ENCODE data around the gene HHAT. TPM values are rescaled to one million over a fixed set of nuclear protein-coding genes. Genes with fewer than 3 reads are reported as not detected.

The HHAT gene
- total and polyA plus RNA-seq, 2 of the 13 experiments (the other 11 are each of a cell fraction or from before 2014, with no cell fraction given): 2.6 to 4.9 TPM

DNA sequence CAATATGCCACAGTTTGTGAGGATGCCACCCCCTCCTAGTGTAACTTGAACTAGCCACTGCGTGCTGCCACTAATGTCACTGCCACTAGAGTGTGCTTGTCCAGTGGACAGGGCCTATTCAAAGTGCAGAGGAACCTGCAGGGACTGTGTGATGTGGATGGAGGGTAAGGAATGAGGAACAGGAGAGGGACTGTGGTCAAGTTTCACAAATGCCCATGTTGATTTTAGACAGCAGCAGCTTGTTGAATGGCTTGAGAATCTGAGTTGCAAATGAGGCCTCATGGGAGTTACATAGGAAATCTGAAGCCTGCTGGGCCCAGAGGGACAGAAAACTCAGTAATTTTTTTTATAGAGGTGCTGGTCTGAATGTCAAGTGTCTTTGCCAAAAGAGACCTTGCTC lies 112.3 kb downstream of the HHAT start:
- ATAC-seq (no peak), DNase-seq (ENCODE audit: low spot score) (no peak), FAIRE-seq (no peak)
- Histone ChIP-seq H3K36me3 (replicated peaks in 1 of 2; ENCODE audit: control insufficient read depth in 1 of 2, insufficient read depth in 2 of 2, low read length in 2 of 2) (no peaks in the 10 kb centered on the region), H4K20me1 (ENCODE audit: insufficient read depth, low read length) (no peaks in the 10 kb centered on the region), H3K4me3 (replicated peaks in 1 of 3; ENCODE audit: insufficient read depth in 1 of 3, low read depth in 2 of 3, low read length in 3 of 3) (no peak overlapping the region), H3K9ac (ENCODE audit: insufficient read depth, low read depth, low read length) (no peak overlapping the region), H3K4me2 (ENCODE audit: low read depth, low read length) (no peak overlapping the region), H2AFZ (ENCODE audit: low read length) (no peak overlapping the region), H3K27ac (ENCODE audit: extremely low read length, insufficient read depth, low read length) (no peak overlapping the region), H3K27me3 (ENCODE audit: control insufficient read depth in 1 of 2, insufficient read depth in 2 of 2, low read length in 2 of 2) (no peaks in the 10 kb centered on the region), H3K4me1 (ENCODE audit: insufficient read depth, low read length) (no peaks in the 10 kb centered on the region), H3K9me3 (ENCODE audit: low read length) (no peaks in the 10 kb centered on the region), H3K79me2 (ENCODE audit: insufficient read depth, low read length) (no peaks in the 10 kb centered on the region)
- CTCF ChIA-PET (ENCODE audit: low intra/inter-chr PET ratio, low total read pairs): no interaction called here
- in situ Hi-C loops (cut with HindIII; ENCODE audit: extremely low pct_ligation_motif_present, low pct_unique_long_range_greater_than_20kb): no loop called here
- intact Hi-C loops (cut with micrococcal nuclease; ENCODE audit: unreplicated experiment): no loop called here
- POLR2A ChIA-PET: no interaction called here
- TF ChIP-seq TBP (CRISPR knock-in tag; IDR thresholded peaks at IDR 0.05) (no peak), HCFC1 (IDR thresholded peaks at IDR 0.05; ENCODE audit: low read depth, low read length) (no peak), ZNF275 (CRISPR knock-in tag; IDR thresholded peaks at IDR 0.05; ENCODE audit: borderline replicate concordance) (no peak)
- TF ChIP-seq, protein P1, sequence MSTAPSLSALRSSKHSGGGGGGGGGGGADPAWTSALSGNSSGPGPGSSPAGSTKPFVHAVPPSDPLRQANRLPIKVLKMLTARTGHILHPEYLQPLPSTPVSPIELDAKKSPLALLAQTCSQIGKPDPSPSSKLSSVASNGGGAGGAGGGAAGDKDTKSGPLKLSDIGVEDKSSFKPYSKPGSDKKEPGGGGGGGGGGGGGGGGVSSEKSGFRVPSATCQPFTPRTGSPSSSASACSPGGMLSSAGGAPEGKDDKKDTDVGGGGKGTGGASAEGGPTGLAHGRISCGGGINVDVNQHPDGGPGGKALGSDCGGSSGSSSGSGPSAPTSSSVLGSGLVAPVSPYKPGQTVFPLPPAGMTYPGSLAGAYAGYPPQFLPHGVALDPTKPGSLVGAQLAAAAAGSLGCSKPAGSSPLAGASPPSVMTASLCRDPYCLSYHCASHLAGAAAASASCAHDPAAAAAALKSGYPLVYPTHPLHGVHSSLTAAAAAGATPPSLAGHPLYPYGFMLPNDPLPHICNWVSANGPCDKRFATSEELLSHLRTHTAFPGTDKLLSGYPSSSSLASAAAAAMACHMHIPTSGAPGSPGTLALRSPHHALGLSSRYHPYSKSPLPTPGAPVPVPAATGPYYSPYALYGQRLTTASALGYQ (CRISPR knock-in tag; IDR thresholded peaks at IDR 0.05): no peak
- no TSS peak for BruUV-seq (replicated peaks)
- 78% methylated on average over 1 of the region's 1 CpG for WGBS (ENCODE audit: low lambda C conversion rate)

DNA sequence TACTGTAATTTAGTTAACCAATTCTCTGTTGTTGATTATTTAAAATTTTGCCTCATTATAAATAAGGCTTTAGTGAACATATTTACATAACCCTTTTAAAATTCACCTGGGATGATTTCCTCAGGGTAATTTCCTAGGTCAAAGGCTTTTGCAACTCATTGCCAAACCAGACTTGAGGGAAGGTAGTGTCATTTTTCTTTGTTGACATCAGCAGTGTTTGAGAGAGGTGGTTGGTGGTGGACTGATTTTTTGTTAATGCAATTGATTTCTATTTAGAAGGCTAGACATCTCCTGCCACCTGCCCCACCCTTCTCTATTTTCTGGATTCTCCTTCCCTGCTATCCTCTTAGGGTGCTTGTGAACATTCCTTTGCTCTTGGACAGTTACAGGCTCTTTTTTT lies 116.8 kb downstream of the HHAT start:
- DNase-seq (ENCODE audit: low spot score): no peak
- no peak for FAIRE-seq
- Histone ChIP-seq H3K4me1 (ENCODE audit: insufficient read depth, low read length) (no peaks in the 10 kb centered on the region), H3K36me3 (replicated peaks in 1 of 2; ENCODE audit: control insufficient read depth in 1 of 2, insufficient read depth in 2 of 2, low read length in 2 of 2) (no peaks in the 10 kb centered on the region), H3K79me2 (ENCODE audit: insufficient read depth, low read length) (no peaks in the 10 kb centered on the region), H4K20me1 (ENCODE audit: insufficient read depth, low read length) (no peaks in the 10 kb centered on the region), H3K4me3 (replicated peaks in 1 of 3; ENCODE audit: insufficient read depth in 1 of 3, low read depth in 2 of 3, low read length in 3 of 3) (no peak overlapping the region), H3K27me3 (ENCODE audit: control insufficient read depth in 1 of 2, insufficient read depth in 2 of 2, low read length in 2 of 2) (no peaks in the 10 kb centered on the region), H2AFZ (ENCODE audit: low read length) (no peak overlapping the region), H3K9me3 (ENCODE audit: low read length) (no peaks in the 10 kb centered on the region), H3K9ac (ENCODE audit: insufficient read depth, low read depth, low read length) (no peak overlapping the region), H3K27ac (ENCODE audit: extremely low read length, insufficient read depth, low read length) (no peak overlapping the region), H3K4me2 (ENCODE audit: low read depth, low read length) (no peak overlapping the region)
- no peak for ATAC-seq
- in situ Hi-C loops (cut with HindIII; ENCODE audit: extremely low pct_ligation_motif_present, low pct_unique_long_range_greater_than_20kb) (no loop called here), intact Hi-C loops (cut with micrococcal nuclease; ENCODE audit: unreplicated experiment) (loop anchor here (5.0 kb wide), 1 partner anchor 1032 kb away; no protein-coding TSS in a partner anchor)
- ChIA-PET CTCF (ENCODE audit: low intra/inter-chr PET ratio, low total read pairs) (no interaction called here), POLR2A (no interaction called here)
- BruUV-seq (replicated peaks): no TSS peak
- TF ChIP-seq, protein P2, sequence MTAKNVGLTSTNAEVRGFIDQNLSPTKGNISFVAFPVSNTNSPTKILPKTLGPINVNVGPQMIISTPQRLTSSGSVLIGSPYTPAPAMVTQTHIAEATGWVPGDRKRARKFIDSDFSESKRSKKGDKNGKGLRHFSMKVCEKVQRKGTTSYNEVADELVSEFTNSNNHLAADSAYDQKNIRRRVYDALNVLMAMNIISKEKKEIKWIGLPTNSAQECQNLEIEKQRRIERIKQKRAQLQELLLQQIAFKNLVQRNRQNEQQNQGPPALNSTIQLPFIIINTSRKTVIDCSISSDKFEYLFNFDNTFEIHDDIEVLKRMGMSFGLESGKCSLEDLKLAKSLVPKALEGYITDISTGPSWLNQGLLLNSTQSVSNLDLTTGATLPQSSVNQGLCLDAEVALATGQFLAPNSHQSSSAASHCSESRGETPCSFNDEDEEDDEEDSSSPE (CRISPR knock-in tag; IDR thresholded peaks at IDR 0.05): no peak
- no peak for TF ChIP-seq TFDP1 (CRISPR knock-in tag; IDR thresholded peaks at IDR 0.05; ENCODE audit: borderline replicate concordance)
